PC-9 (cell line): Measurements from ENCODE around the gene RNASE11.

Experiments
- CTCF ChIP-seq: fragments of 200-600 bp; sonication (generic); conservative IDR thresholded peaks from 2 replicates; pipeline ENCODE4 v1.6.1; 2017; ENCODE audit warnings: mixed run types, antibody characterized with exemption, mild to moderate bottlenecking, moderate library complexity
- EZH2 ChIP-seq: fragments of 200-600 bp; sonication (generic); IDR thresholded peaks from 2 replicates; pipeline ENCODE4 v1.8.0; 2017; ENCODE audit warnings: antibody characterized with exemption, low read depth

GRCh38 chr14:20615996-20616395 is 28.2 kb upstream of the RNASE11 start:
- TF ChIP-seq CTCF (no peak), EZH2 (no peak)
